H1 (cell line): ENCODE measurements around the gene VPS9D1. TPM values are rescaled to one million over a fixed set of nuclear protein-coding genes. Genes with fewer than 3 reads are reported as not detected.

ENCODE experiments used
- ASH2L ChIP-seq: fragments of 200-600, 300-600 bp; sonication (generic); IDR thresholded peaks from one replicate; pipeline ENCODE4 v1.7.1; 2017; ENCODE audit warnings: low read length
- ATF3 ChIP-seq: IDR thresholded peaks from 2 replicates; pipeline ENCODE4 v1.6.1; 2011; ENCODE audit warnings: low read depth, mild to moderate bottlenecking, low read length; ENCODE audit not compliant: insufficient read depth
- BRCA1 ChIP-seq: IDR thresholded peaks from 2 replicates; pipeline ENCODE4 v1.6.1; 2012; ENCODE audit warnings: low read depth, low read length, improper control_type of control experiment
- JUN ChIP-seq: IDR thresholded peaks from 2 replicates; pipeline ENCODE4 v1.6.1; 2011; ENCODE audit warnings: low read depth, mild to moderate bottlenecking, improper control_type of control experiment, low read length
- KDM4A ChIP-seq: IDR thresholded peaks from one replicate; pipeline ENCODE4 v1.7.1; 2012; ENCODE audit warnings: low read depth, mild to moderate bottlenecking, moderate library complexity, low read length, inconsistent platforms; ENCODE audit not compliant: severe bottlenecking
- NRF1 ChIP-seq: IDR thresholded peaks from 2 replicates; pipeline ENCODE4 v1.6.1; 2011; ENCODE audit warnings: mild to moderate bottlenecking, low read depth, low read length, improper control_type of control experiment
- POLR2AphosphoS5 ChIP-seq: IDR thresholded peaks from 2 replicates; pipeline ENCODE4 v1.6.1; 2011; ENCODE audit warnings: low read depth, low read length
- POU5F1 ChIP-seq: IDR thresholded peaks from 2 replicates; pipeline ENCODE4 v1.6.1; 2011; ENCODE audit warnings: low read depth, mild to moderate bottlenecking, low read length, moderate library complexity
- SAP30 ChIP-seq: fragments of 300-600 bp; sonication (generic); IDR thresholded peaks from 2 replicates; pipeline ENCODE4 v1.7.1; 2012; ENCODE audit warnings: low read length, moderate library complexity, mild to moderate bottlenecking, inconsistent platforms; ENCODE audit not compliant: insufficient read depth, insufficient replicate concordance
- SP1 ChIP-seq: IDR thresholded peaks from 2 replicates; pipeline ENCODE4 v1.6.1; 2011; ENCODE audit warnings: low read depth, low read length
- SRF ChIP-seq: IDR thresholded peaks from 2 replicates; pipeline ENCODE4 v1.6.1; 2011; ENCODE audit warnings: mild to moderate bottlenecking, low read depth, low read length, moderate library complexity
- TAF1 ChIP-seq: IDR thresholded peaks from 2 replicates; pipeline ENCODE4 v1.6.1; 2011; ENCODE audit warnings: mild to moderate bottlenecking, low read depth, low read length
- YY1 ChIP-seq: IDR thresholded peaks from 2 replicates; pipeline ENCODE4 v1.6.1; 2011; ENCODE audit warnings: low read depth, mild to moderate bottlenecking, low read length
- ZNF274 ChIP-seq: IDR thresholded peaks from 2 replicates; pipeline ENCODE4 v1.7.0; 2012; ENCODE audit warnings: low read length, borderline replicate concordance; ENCODE audit errors: extremely low read depth
- polyA plus RNA-seq, 7 experiments: library from polyadenylated mRNA; depleted of rRNA in 3 of 7; stranded (reverse) in 5 of 7; unstranded in 2 of 7; fragments of >200 nt in 5 of 7; fragments of 200-250 nt in 2 of 7; gene quantifications; 1 replicate in 5 of 7; 2 replicates in 1 of 7; 4 replicates in 1 of 7; pipeline versions ENCODE4 v1.2.1 to v1.2.3, GENCODE V29; 2011 to 2013; ENCODE audit warnings: missing spikeins in 2 of 7, mixed read lengths in 2 of 7
- total RNA-seq: library from RNA; stranded (reverse); fragmentation: NEBNext Ultra II Directional; extraction: Animal tissue kit (Norgen Biotek cat#: 25700); gene quantifications from 2 replicates; pipeline ENCODE4 v1.2.1, GENCODE V29; 2021
- TF ChIP-seq, protein P1 (sequence below): IDR thresholded peaks from 2 replicates; pipeline ENCODE4 v1.6.1; 2012; ENCODE audit warnings: inconsistent platforms

Gene VPS9D1
- total and polyA plus RNA-seq, 2 of the 8 experiments (the other 6 are each of a cell fraction or from before 2014, with no cell fraction given): 2.9 to 5.4 TPM

GRCh38 chr16:89701425-89702406 is 19.0 kb downstream of the VPS9D1 start, which contains the start of gene SPATA2L (continued):
- TF ChIP-seq NRF1 (no peak), POU5F1 (no peak), ATF3 (no peak), SRF (no peak), TAF1 (peak; percentile 84; the same call in 1 of the 2 replicates), KDM4A (peak; percentile 56), SP1 (peak; percentile 53; the same call in 1 of the 2 replicates), YY1 (no peak), ASH2L (no peak), JUN (no peak), POLR2AphosphoS5 (peak; percentile 43), SAP30 (no peak), ZNF274 (no peak), BRCA1 (no peak)
- TF ChIP-seq, protein P1, sequence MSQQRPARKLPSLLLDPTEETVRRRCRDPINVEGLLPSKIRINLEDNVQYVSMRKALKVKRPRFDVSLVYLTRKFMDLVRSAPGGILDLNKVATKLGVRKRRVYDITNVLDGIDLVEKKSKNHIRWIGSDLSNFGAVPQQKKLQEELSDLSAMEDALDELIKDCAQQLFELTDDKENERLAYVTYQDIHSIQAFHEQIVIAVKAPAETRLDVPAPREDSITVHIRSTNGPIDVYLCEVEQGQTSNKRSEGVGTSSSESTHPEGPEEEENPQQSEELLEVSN: peak; percentile 43; the same call in 1 of the 2 replicates
